ENCODE data around the gene VGF. TPM values are rescaled to one million over a fixed set of nuclear protein-coding genes. Genes with fewer than 3 reads are reported as not detected.

The VGF gene
- total RNA-seq, 4 donors from 2014 or later = 0.94 TPM; not detected in 3

- H3K27ac ChIP-seq = no peak overlapping the region
- H3K4me1 ChIP-seq = peaks cover 3 to 45% (median 27%) of the 10 kb centered on the region in 4 donors
- peaks cover 0 to 38% of the 10 kb centered on the region in 2 donors for H3K27me3 ChIP-seq
- DNase-seq = no peak
- TF ChIP-seq POLR2A (IDR thresholded peaks at IDR 0.05) = no peak
- TF ChIP-seq CTCF (IDR thresholded peaks at IDR 0.05) = no peak
- peaks cover 0 to 3% (median 0%) of the 10 kb centered on the region in 4 donors for H3K9me3 ChIP-seq
- H3K4me3 ChIP-seq = peak overlapping the region; percentile 28 to 57 (median 42)
- peaks cover 0 to 19% (median 0%) of the 10 kb centered on the region in 3 donors for H3K36me3 ChIP-seq
Observed at GRCh38 chr7:101163279-101164070, 1.9 kb downstream of the VGF start.

GRCh38 chr7:101162551-101163278 lies 2.7 kb downstream of the VGF start:
- Histone ChIP-seq H3K27me3 (peaks cover 0 to 38% of the 10 kb centered on the region in 2 donors), H3K27ac (peak overlapping the region in 2 of 4 donors; percentile 14 to 25), H3K36me3 (peaks cover 0 to 26% (median 0%) of the 10 kb centered on the region in 3 donors), H3K4me3 (peak overlapping the region; percentile 28 to 57 (median 42)), H3K4me1 (peaks cover 3 to 45% (median 27%) of the 10 kb centered on the region in 4 donors), H3K9me3 (peaks cover 0 to 3% (median 0%) of the 10 kb centered on the region in 4 donors)
- TF ChIP-seq CTCF (IDR thresholded peaks at IDR 0.05) (no peak), POLR2A (IDR thresholded peaks at IDR 0.05) (no peak)
- no peak for DNase-seq

- H3K4me1 ChIP-seq = peaks cover 7 to 45% (median 27%) of the 10 kb centered on the region in 4 donors
- H3K4me3 ChIP-seq = no peak overlapping the region
- peaks cover 0 to 3% (median 0%) of the 10 kb centered on the region in 4 donors for H3K9me3 ChIP-seq
- H3K27me3 ChIP-seq = peaks cover 0 to 30% of the 10 kb centered on the region in 2 donors
- peak overlapping the region in 1 of 4 donors; percentile 78 for H3K27ac ChIP-seq
- DNase-seq = no peak
- TF ChIP-seq POLR2A (IDR thresholded peaks at IDR 0.05) = no peak
- no peak for TF ChIP-seq CTCF (IDR thresholded peaks at IDR 0.05)
- peaks cover 0 to 27% (median 0%) of the 10 kb centered on the region in 3 donors for H3K36me3 ChIP-seq
Observed at GRCh38 chr7:101161692-101162471, 3.5 kb downstream of the VGF start.

- H3K27ac ChIP-seq = peak overlapping the region in 1 of 4 donors; percentile 78
- no peak overlapping the region for H3K4me3 ChIP-seq
- H3K9me3 ChIP-seq = peaks cover 0 to 3% (median 0%) of the 10 kb centered on the region in 4 donors
- TF ChIP-seq POLR2A (IDR thresholded peaks at IDR 0.05) (peak in 1 of 2 donors; percentile 29), CTCF (IDR thresholded peaks at IDR 0.05) (no peak)
- H3K36me3 ChIP-seq = peaks cover 0 to 27% (median 0%) of the 10 kb centered on the region in 3 donors
- H3K4me1 ChIP-seq = peaks cover 8 to 40% (median 25%) of the 10 kb centered on the region in 4 donors
- peak in 1 of 3 donors; percentile 64 for DNase-seq
- peaks cover 0 to 20% of the 10 kb centered on the region in 2 donors for H3K27me3 ChIP-seq
Observed at GRCh38 chr7:101160910-101161309, 4.5 kb downstream of the VGF start.
